ENCODE measurements around the gene TMEM217. TPM values are rescaled to one million over a fixed set of nuclear protein-coding genes. Genes with fewer than 3 reads are reported as not detected.
A peak's percentile ranks its signal among the peaks of the same experiment; 100 is the strongest.

Gene TMEM217
- total and polyA plus RNA-seq, 5 donors = 0.15 to 1.0 (median 0.16) TPM; not detected in 2

DNA sequence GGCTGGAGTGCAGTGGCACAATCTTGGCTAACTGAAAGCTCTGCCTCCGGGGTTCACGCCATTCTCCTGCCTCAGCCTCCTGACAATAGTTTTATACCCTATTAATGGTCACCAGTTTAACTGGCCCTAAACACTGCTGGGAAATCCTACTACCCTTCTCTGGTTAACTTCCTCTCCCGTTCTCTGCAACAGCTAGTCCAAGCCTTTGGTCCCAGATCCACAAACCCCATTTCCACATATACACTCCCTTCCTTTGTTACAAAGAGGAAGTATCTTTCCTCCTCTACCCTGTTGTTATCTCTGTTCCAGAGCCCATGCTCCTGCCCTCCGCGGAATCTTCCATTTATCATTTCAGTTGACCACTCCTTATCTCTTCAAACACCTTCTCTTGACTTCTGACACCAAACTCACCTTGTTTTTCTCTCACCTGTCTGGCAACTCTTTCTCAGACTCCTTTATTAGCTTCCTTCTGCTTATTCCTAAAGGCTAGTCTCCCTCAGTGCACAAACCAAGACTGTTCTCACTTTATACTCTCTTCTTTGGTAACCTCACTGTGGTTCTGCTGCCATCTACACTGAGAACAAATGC, 25.4 kb downstream of the TMEM217 start:
- H3K4me3 ChIP-seq (ENCODE audit: low read length) = no peak overlapping the region
- no peaks in the 10 kb centered on the region for H3K4me1 ChIP-seq (ENCODE audit: control insufficient read depth, insufficient read depth, low read length)
- intact Hi-C loops (cut with DNase I) = no loop called here
- no peak for DNase-seq
- 72% methylated on average over 5 of the region's 5 CpGs for WGBS
- no peaks in the 10 kb centered on the region for H3K9me3 ChIP-seq (ENCODE audit: control insufficient read depth, low read length)
- no peaks in the 10 kb centered on the region for H3K27me3 ChIP-seq (ENCODE audit: control insufficient read depth, insufficient read depth)
- ATAC-seq = no peak
- H3K27ac ChIP-seq (ENCODE audit: low read length) = no peak overlapping the region

DNA sequence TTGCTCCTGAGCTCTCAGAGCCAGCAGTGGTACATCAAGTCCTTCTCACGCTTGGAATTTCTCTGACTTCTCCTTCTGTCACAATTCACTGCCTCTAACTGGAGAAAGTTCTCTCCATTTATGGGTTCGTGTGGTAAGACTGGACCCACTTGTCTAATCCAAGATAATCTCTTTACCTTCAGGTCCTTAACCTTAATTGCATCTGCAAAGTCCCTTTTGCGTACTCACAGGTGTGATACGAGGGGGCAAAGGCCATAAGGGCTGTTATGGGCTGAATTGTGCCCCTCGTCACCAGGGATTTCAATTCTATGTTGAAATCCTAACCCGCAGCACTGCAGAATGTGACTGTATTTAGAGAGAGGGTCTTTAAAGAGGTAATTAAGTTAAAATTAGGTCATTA, 27.8 kb downstream of the TMEM217 start:
- 92% methylated on average over 6 of the region's 6 CpGs for WGBS
- DNase-seq (no peak), ATAC-seq (no peak)
- Histone ChIP-seq H3K4me1 (ENCODE audit: control insufficient read depth, insufficient read depth, low read length) (no peaks in the 10 kb centered on the region), H3K27me3 (ENCODE audit: control insufficient read depth, insufficient read depth) (no peaks in the 10 kb centered on the region), H3K27ac (ENCODE audit: low read length) (no peak overlapping the region), H3K9me3 (ENCODE audit: control insufficient read depth, low read length) (no peaks in the 10 kb centered on the region), H3K4me3 (ENCODE audit: low read length) (no peak overlapping the region)
- intact Hi-C loops (cut with DNase I) = no loop called here

- H3K27ac ChIP-seq (ENCODE audit: low read length) = no peak overlapping the region
- intact Hi-C loops (cut with DNase I) = no loop called here
- H3K9me3 ChIP-seq (ENCODE audit: control insufficient read depth, low read length) = no peaks in the 10 kb centered on the region
- ATAC-seq = no peak
- H3K4me1 ChIP-seq (ENCODE audit: control insufficient read depth, insufficient read depth, low read length) = no peaks in the 10 kb centered on the region
- no peaks in the 10 kb centered on the region for H3K27me3 ChIP-seq (ENCODE audit: control insufficient read depth, insufficient read depth)
- WGBS = 79% methylated on average over 5 of the region's 5 CpGs
- H3K4me3 ChIP-seq (ENCODE audit: low read length) = no peak overlapping the region
- no peak for DNase-seq
These were observed 32.4 kb downstream of the TMEM217 start for GRCh38 chr6:37225350-37226169.

DNA sequence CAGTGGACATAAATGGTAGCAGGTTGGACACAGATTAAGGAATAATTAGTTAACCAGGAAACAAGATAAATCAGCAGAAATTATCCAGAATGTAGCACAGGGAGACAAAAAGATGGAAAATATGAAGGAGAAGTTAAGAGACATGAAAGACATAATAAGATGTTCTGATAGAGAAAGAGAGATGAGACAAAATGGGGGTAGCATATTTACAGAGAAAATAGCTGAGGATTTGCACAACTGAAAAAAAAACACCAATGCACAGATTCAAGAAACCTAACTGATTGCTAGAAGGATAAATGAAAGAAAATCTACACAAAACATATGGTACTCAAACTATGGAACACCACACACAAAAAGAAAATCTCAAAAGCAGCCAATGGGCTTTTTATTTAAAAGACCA, 35.0 kb downstream of the TMEM217 start:
- H3K4me1 ChIP-seq (ENCODE audit: control insufficient read depth, insufficient read depth, low read length) = no peaks in the 10 kb centered on the region
- H3K27me3 ChIP-seq (ENCODE audit: control insufficient read depth, insufficient read depth) = no peaks in the 10 kb centered on the region
- H3K27ac ChIP-seq (ENCODE audit: low read length) = no peak overlapping the region
- no peak for DNase-seq
- H3K4me3 ChIP-seq (ENCODE audit: low read length) = peak overlapping the region; percentile 57
- no peak for ATAC-seq
- intact Hi-C loops (cut with DNase I) = no loop called here
- no peaks in the 10 kb centered on the region for H3K9me3 ChIP-seq (ENCODE audit: control insufficient read depth, low read length)

DNA sequence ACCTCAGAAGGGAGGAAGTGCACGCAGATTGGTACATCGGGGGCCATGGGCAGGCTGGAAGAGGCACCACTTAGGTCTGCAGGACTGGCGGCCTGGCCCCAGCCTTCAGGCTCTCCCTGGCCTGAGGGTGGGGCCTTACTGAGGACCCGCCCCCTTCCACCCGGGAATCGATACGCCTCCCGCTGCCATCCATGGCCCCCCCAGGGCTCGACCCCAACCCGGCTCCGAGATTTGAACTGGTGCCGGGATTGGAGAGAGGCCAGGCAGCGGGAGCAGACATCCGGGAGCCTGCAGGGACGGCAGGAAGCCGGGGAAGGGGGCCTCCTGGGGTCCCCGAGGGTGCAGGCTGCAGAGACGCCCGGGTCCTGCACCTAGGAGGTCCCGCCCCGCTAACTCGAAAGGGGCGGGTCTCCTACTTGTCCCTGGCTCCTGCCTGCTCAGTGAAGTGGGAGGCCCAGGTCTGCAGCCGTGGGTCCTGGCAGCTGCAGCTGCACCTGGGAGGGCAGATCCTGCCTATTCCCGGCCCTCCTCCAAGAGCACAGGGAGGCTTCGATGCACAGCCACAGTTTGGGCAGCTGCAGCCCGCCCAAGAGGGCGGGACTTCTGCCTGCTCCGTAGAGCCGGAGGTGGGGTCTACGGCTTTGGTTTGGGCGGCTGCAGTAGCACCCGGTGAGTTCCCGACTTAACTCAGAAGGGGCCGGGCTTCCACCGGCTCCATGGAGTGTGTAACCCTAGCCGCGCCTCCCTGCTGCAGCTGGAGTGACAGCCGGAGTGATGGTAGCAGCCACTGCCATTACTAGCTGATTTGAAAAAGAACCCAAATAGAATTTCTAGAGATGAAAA, 35.6 kb downstream of the TMEM217 start:
- Histone ChIP-seq H3K9me3 (ENCODE audit: control insufficient read depth, low read length) (no peaks in the 10 kb centered on the region), H3K4me1 (ENCODE audit: control insufficient read depth, insufficient read depth, low read length) (no peaks in the 10 kb centered on the region), H3K4me3 (ENCODE audit: low read length) (peak overlapping the region; percentile 57), H3K27ac (ENCODE audit: low read length) (no peak overlapping the region), H3K27me3 (ENCODE audit: control insufficient read depth, insufficient read depth) (no peaks in the 10 kb centered on the region)
- under 1% methylated on average over 39 of the region's 39 CpGs for WGBS
- peak; percentile 82 to 94 (median 92) for DNase-seq
- intact Hi-C loops (cut with DNase I) = no loop called here
- ATAC-seq = peak; percentile 97 to 98

DNA sequence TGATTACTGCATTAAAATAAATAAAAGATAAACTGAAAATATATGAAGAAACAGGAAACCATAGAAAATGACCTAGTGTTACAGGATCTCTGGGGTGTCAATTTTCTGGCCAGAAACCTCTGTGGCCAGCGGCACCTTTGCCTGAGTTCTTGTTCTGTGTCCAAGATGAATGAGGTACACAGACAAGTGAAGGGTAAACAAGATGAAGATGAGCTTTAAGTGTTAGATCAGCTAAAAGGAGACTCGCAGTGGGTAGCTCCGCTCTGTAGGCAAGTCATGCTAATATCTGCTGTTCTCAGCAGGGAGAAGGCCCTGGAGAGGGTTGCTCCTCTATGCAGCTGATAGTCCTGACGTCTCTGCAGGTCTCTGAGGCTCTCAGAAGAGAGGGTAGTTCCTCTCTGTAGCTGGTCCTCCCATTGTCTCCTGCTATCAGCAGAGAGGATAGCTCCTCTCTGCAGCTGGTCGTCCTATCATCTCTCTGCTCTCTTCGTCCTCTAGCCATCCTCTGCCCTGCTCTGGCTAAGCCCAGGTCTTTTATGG, 36.3 kb downstream of the TMEM217 start:
- intact Hi-C loops (cut with DNase I) = no loop called here
- peak overlapping the region; percentile 57 for H3K4me3 ChIP-seq (ENCODE audit: low read length)
- ATAC-seq (no peak), DNase-seq (no peak)
- 50% methylated on average over 6 of the region's 6 CpGs for WGBS
- no peaks in the 10 kb centered on the region for H3K27me3 ChIP-seq (ENCODE audit: control insufficient read depth, insufficient read depth)
- no peak overlapping the region for H3K27ac ChIP-seq (ENCODE audit: low read length)
- no peaks in the 10 kb centered on the region for H3K9me3 ChIP-seq (ENCODE audit: control insufficient read depth, low read length)
- H3K4me1 ChIP-seq (ENCODE audit: control insufficient read depth, insufficient read depth, low read length) = no peaks in the 10 kb centered on the region

DNA sequence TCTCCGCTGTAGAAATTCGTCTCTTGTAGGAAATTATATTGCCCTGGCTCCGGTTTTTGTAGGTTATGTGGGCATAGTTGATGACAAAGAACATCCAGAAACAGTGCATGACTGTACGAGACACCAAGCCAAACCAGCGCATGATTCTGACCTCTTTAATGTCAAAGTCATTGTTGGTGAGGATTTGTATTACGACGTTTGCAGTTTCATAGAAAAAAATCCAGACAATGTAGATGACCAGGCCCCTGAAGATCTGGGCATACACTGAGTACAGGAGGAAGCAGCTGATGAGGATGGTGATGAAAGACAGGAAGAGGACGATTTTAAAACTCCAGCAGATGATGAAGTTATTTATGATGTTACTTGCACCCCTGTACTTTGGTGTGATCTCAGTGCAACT, 39.4 kb downstream of the TMEM217 start:
- Histone ChIP-seq H3K4me3 (ENCODE audit: low read length) (no peak overlapping the region), H3K9me3 (ENCODE audit: control insufficient read depth, low read length) (no peaks in the 10 kb centered on the region), H3K27me3 (ENCODE audit: control insufficient read depth, insufficient read depth) (no peaks in the 10 kb centered on the region), H3K27ac (ENCODE audit: low read length) (no peak overlapping the region), H3K4me1 (ENCODE audit: control insufficient read depth, insufficient read depth, low read length) (no peaks in the 10 kb centered on the region)
- 81% methylated on average over 8 of the region's 8 CpGs for WGBS
- DNase-seq (no peak), ATAC-seq (no peak)
- intact Hi-C loops (cut with DNase I) = loop anchor here in 1 of 4 donors (10.0 kb wide), 1 partner anchor 454 kb away; no protein-coding TSS in a partner anchor

DNA sequence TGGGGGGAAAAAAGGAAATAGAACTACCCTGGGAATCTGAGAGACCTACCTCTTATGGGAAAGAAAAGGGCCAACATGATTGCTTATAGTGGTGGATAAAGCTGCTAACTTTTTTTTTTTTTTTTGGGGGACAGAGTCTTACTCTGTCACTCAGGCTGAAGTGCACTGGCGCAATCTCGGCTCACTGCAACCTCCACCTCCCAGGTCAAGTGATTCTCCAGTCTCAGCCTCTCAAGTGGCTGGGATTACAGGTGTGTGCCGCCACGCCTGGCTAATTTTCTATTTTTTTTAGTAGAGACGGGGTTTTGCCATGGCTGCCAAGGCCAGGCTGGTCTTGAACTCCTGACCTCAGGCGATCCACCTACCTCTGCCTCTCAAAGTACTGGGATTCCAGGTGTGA, 39.9 kb downstream of the TMEM217 start:
- Histone ChIP-seq H3K27ac (ENCODE audit: low read length) (no peak overlapping the region), H3K9me3 (ENCODE audit: control insufficient read depth, low read length) (no peaks in the 10 kb centered on the region), H3K27me3 (ENCODE audit: control insufficient read depth, insufficient read depth) (no peaks in the 10 kb centered on the region), H3K4me1 (ENCODE audit: control insufficient read depth, insufficient read depth, low read length) (no peaks in the 10 kb centered on the region), H3K4me3 (ENCODE audit: low read length) (no peak overlapping the region)
- 94% methylated on average over 6 of the region's 6 CpGs for WGBS
- DNase-seq = no peak
- ATAC-seq = no peak
- intact Hi-C loops (cut with DNase I) = loop anchor here in 1 of 4 donors (10.0 kb wide), 1 partner anchor 453 kb away; no protein-coding TSS in a partner anchor

DNA sequence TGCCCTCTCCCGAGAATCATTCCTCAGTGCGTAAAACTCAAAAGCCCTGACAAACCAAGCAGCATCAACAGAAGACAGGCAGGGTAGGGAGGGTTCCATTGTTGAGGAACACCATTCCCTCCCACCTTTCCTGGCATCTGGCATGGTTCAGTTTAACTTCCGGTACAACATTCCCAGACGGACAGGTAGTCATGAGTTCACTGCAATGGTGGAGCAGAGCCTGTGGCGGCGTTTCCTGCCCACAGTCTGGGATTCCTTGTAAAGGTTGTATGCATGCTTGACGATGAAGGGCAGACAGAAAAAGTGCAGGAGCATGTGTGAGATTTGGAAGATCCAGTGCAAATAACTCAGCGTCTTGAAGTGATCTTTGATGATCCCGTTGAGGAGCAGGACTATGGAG, 45.7 kb downstream of the TMEM217 start:
- Histone ChIP-seq H3K9me3 (ENCODE audit: control insufficient read depth, low read length) (no peaks in the 10 kb centered on the region), H3K4me3 (ENCODE audit: low read length) (no peak overlapping the region), H3K27me3 (ENCODE audit: control insufficient read depth, insufficient read depth) (no peaks in the 10 kb centered on the region), H3K27ac (ENCODE audit: low read length) (no peak overlapping the region), H3K4me1 (ENCODE audit: control insufficient read depth, insufficient read depth, low read length) (no peaks in the 10 kb centered on the region)
- ATAC-seq (no peak), DNase-seq (no peak)
- 86% methylated on average over 9 of the region's 9 CpGs for WGBS
- intact Hi-C loops (cut with DNase I) = loop anchor here in 3 of 4 donors (5.0 to 10.0 kb wide), 3 partner anchors 185 to 447 kb away; no protein-coding TSS in a partner anchor

GRCh38 chr6:37210313-37210968, 47.5 kb downstream of the TMEM217 start:
- Histone ChIP-seq H3K27me3 (ENCODE audit: control insufficient read depth, insufficient read depth) (no peaks in the 10 kb centered on the region), H3K9me3 (ENCODE audit: control insufficient read depth, low read length) (no peaks in the 10 kb centered on the region), H3K4me3 (ENCODE audit: low read length) (no peak overlapping the region), H3K27ac (ENCODE audit: low read length) (no peak overlapping the region), H3K4me1 (ENCODE audit: control insufficient read depth, insufficient read depth, low read length) (no peaks in the 10 kb centered on the region)
- ATAC-seq = peak; percentile 82 to 83
- intact Hi-C loops (cut with DNase I) = loop anchor here in 3 of 4 donors (5.0 to 10.0 kb wide), 3 partner anchors 183 to 446 kb away; no protein-coding TSS in a partner anchor
- 48% methylated on average over 7 of the region's 7 CpGs for WGBS
- DNase-seq = peak in 2 of 3 donors; percentile 42 to 65

Measured in right cardiac atrium (tissue), 5 donors.